Gastrocnemius medialis (tissue), 4 donors: ENCODE measurements around the gene PYROXD2. TPM values are rescaled to one million over a fixed set of nuclear protein-coding genes. Genes with fewer than 3 reads are reported as not detected.

Experiments
- ATAC-seq, 2 donors: fragments of 150-250 bp; one replicate each; pipeline ENCODE4 v1.9.1; 2016
- DNase-seq, 2 donors: peaks; one replicate each; pipeline ENCODE4 v3.0.0-alpha.2; 2019
- H3K27ac ChIP-seq, 4 donors: fragments of 200-600 bp; sonication (generic); 1 replicate in 1 of 4; 2 replicates in 3 of 4; pipeline ENCODE4 v1.5.1; 2016 to 2018; ENCODE audit warnings: mild to moderate bottlenecking in 2 of 4, moderate library complexity in 1 of 4
- H3K27me3 ChIP-seq, 3 donors: fragments of 200-600 bp; sonication (generic) in 2 of 3; 1 replicate in 1 of 3; 2 replicates in 2 of 3; pipeline versions ENCODE4 v1.5.1 to v1.6.0; 2016 to 2019; ENCODE audit warnings: mild to moderate bottlenecking in 1 of 3, moderate library complexity in 1 of 3
- H3K36me3 ChIP-seq, 2 donors: fragments of 200-600 bp; sonication (generic) in 1 of 2; one replicate each; pipeline ENCODE4 v1.5.1; 2017 to 2018
- H3K4me1 ChIP-seq, 2 donors: fragments of 200-600 bp; sonication (generic) in 1 of 2; one replicate each; pipeline ENCODE4 v1.5.1; 2016 to 2017; ENCODE audit warnings: mild to moderate bottlenecking in 2 of 2
- H3K4me3 ChIP-seq, 4 donors: fragments of 200-600 bp; sonication (generic) in 3 of 4; 1 replicate in 1 of 4; 2 replicates in 3 of 4; pipeline ENCODE4 v1.5.1; 2016 to 2019; ENCODE audit warnings: mild to moderate bottlenecking in 2 of 4
- H3K9me3 ChIP-seq, 3 donors: fragments of 200-600 bp; sonication (generic) in 2 of 3; 1 replicate in 1 of 3; 2 replicates in 2 of 3; pipeline ENCODE4 v1.5.1; 2016 to 2019
- POLR2A ChIP-seq, 2 donors: fragments of 450-650 bp; IDR thresholded peaks; one replicate each; pipeline ENCODE4 v1.6.1; 2017; ENCODE audit warnings: antibody characterized with exemption in 2 of 2, mild to moderate bottlenecking in 2 of 2, moderate library complexity in 2 of 2
- in situ Hi-C, 4 donors: fragments of 200-750 bp; cut with MboI; loops; one replicate each; pipeline versions ENCODE4 v1.15.0 to v1.8.0; 2017; ENCODE audit warnings: low sequenced_read_pairs in 4 of 4
- intact Hi-C: fragments of 100-400 bp; cut with DNase I; formaldehyde crosslinking; loops from one replicate; pipeline ENCODE4 v1.15.1; 2023; ENCODE audit warnings: low total_unique reads
- total RNA-seq, 4 donors: library from RNA; depleted of rRNA; stranded (reverse); fragments of >200 nt; gene quantifications; one replicate each; pipeline versions ENCODE4 v1.1.0 to v1.2.3, GENCODE V29; 2016
- TF ChIP-seq, protein P1 (sequence below), 5 experiments: fragments of 450-650 bp in 3 of 5; fragments of 200-600 bp in 2 of 5; sonication (generic) in 2 of 5; IDR thresholded peaks in 4 of 5; conservative IDR thresholded peaks in 1 of 5; 1 replicate in 4 of 5; 2 replicates in 1 of 5; pipeline ENCODE4 v1.5.1; 2016 to 2019; ENCODE audit warnings: antibody characterized with exemption in 5 of 5, mild to moderate bottlenecking in 3 of 5, moderate library complexity in 3 of 5

PYROXD2 gene
- total RNA-seq, 4 donors from 2014 or later = 0.22 to 7.8 (median 1.3) TPM

DNA sequence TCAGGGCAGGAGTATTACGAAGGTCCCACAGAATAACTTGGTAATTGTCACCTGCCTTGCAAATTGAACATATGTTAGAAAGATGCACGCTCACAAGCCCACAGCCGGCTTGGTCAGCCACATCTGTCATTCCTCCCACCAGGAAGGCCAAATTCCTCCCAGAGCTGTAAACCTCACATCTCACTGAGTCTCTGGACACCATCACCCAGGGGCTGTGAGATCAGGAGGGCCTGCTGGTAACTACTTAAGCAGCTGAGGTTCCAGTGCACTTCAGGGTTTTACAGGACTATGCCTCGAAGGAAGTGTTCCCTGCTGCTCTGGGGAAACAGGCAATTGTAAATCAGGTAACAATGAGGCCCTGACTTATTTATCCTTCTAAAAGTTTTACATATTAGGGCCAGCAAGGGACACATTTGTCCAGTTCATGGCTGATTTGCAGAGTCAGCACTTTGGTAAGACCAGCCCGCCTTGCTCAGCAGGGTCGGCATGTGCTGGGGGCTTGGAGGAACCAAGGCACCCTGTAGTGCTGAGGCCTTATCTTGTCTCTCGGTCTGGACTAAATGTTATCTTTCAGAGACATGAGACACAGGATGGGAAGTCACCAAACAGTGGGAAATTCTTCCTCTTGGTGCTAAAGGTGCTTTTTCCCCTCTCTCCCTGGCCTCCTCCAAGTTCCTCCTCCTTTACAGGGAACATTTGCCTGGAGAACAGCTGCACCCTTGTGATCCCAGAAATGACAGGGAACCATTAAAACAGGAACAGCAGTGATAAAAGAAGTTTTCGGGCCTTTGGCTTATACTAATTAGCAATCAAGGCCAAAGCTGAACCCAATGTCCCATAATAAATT, 34.3 kb downstream of the PYROXD2 start:
- Histone ChIP-seq H3K36me3 (no peaks in the 10 kb centered on the region), H3K4me1 (peaks cover 0 to 11% of the 10 kb centered on the region in 2 donors), H3K27me3 (no peaks in the 10 kb centered on the region), H3K27ac (no peak overlapping the region), H3K9me3 (no peaks in the 10 kb centered on the region), H3K4me3 (no peak overlapping the region)
- no peak for DNase-seq
- in situ Hi-C loops = no loop called here
- TF ChIP-seq, protein P1, sequence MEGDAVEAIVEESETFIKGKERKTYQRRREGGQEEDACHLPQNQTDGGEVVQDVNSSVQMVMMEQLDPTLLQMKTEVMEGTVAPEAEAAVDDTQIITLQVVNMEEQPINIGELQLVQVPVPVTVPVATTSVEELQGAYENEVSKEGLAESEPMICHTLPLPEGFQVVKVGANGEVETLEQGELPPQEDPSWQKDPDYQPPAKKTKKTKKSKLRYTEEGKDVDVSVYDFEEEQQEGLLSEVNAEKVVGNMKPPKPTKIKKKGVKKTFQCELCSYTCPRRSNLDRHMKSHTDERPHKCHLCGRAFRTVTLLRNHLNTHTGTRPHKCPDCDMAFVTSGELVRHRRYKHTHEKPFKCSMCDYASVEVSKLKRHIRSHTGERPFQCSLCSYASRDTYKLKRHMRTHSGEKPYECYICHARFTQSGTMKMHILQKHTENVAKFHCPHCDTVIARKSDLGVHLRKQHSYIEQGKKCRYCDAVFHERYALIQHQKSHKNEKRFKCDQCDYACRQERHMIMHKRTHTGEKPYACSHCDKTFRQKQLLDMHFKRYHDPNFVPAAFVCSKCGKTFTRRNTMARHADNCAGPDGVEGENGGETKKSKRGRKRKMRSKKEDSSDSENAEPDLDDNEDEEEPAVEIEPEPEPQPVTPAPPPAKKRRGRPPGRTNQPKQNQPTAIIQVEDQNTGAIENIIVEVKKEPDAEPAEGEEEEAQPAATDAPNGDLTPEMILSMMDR (IDR thresholded peaks at IDR 0.05 in 4 of 5, conservative IDR thresholded peaks at IDR 0.05 in 1 of 5) = no peak
- TF ChIP-seq POLR2A (IDR thresholded peaks at IDR 0.05) = no peak
- intact Hi-C loops = no loop called here
- ATAC-seq = no peak

DNA sequence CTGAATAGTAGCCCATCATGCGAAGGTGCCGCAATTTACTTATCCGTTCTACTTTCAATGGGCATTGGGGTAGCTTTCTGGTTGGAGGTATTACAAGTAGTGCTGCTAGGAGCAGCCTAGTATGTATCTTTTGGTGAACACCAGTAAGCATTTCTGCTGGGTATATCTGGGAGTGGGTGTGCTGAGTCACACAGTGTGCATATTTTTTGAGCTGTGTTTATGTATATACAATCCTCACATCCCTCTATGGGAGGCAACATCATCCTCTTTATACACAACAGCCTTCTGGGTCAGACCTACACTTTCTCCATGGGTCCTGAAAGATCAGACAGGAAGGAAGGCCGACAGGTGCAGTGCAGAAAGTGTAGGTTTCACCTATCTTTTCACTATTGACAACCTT, 36.3 kb downstream of the PYROXD2 start:
- intact Hi-C loops (no loop called here), in situ Hi-C loops (no loop called here)
- Histone ChIP-seq H3K4me1 (peaks cover 0 to 22% of the 10 kb centered on the region in 2 donors), H3K36me3 (no peaks in the 10 kb centered on the region), H3K27ac (no peak overlapping the region), H3K27me3 (no peaks in the 10 kb centered on the region), H3K4me3 (no peak overlapping the region), H3K9me3 (no peaks in the 10 kb centered on the region)
- no peak for TF ChIP-seq POLR2A (IDR thresholded peaks at IDR 0.05)
- TF ChIP-seq, protein P1 (IDR thresholded peaks at IDR 0.05 in 4 of 5, conservative IDR thresholded peaks at IDR 0.05 in 1 of 5) = no peak
- ATAC-seq = no peak
- DNase-seq = no peak

DNA sequence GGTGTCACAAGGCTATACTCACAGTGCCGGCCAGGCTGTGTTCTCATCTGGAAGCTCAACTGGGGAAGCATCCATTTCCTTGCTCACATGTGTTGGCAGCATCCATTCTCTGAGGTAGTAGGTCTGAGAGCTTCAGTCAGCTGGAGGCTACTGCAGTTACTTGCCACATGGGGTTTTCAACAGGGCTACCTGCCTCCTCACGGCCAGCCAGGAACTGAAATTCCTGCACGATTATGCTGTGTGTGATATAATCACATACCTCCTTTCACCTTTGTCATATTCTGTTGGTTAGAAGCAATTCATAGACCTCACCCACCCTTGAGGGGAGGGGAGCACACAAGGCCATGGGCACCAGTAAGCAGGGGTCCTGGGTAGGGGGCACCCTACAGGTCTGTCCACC, 37.4 kb downstream of the PYROXD2 start:
- H3K27ac ChIP-seq = no peak overlapping the region
- in situ Hi-C loops = no loop called here
- intact Hi-C loops = no loop called here
- peaks cover 0 to 22% of the 10 kb centered on the region in 2 donors for H3K4me1 ChIP-seq
- H3K27me3 ChIP-seq = no peaks in the 10 kb centered on the region
- no peaks in the 10 kb centered on the region for H3K36me3 ChIP-seq
- no peaks in the 10 kb centered on the region for H3K9me3 ChIP-seq
- ATAC-seq (no peak), DNase-seq (no peak)
- TF ChIP-seq, protein P1 (IDR thresholded peaks at IDR 0.05 in 4 of 5, conservative IDR thresholded peaks at IDR 0.05 in 1 of 5) = no peak
- TF ChIP-seq POLR2A (IDR thresholded peaks at IDR 0.05) = no peak
- H3K4me3 ChIP-seq = no peak overlapping the region

DNA sequence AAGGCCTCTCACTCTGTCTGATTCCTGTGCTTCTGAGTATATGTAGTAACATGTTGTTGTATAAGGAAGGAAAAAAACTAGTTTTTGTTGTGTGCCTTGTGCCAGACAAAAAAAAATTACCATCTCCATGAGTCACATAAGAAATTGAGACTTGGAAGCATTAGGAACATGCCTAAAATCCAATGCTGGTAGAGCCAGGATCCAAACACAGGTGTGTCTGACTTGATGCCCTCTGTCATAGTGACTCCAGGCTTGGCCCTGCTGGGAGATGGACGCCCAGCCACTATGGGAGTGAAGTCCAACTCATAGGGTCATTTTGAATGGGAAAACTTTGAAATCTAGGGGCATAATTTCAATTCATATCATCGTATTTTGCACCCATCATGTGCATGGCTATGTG, 38.0 kb downstream of the PYROXD2 start:
- intact Hi-C loops = no loop called here
- TF ChIP-seq POLR2A (IDR thresholded peaks at IDR 0.05) = no peak
- TF ChIP-seq, protein P1 (IDR thresholded peaks at IDR 0.05 in 4 of 5, conservative IDR thresholded peaks at IDR 0.05 in 1 of 5) = no peak
- Histone ChIP-seq H3K4me3 (no peak overlapping the region), H3K27me3 (no peaks in the 10 kb centered on the region), H3K27ac (peak overlapping the region in 1 of 4 donors; percentile 53), H3K4me1 (peaks cover 0 to 22% of the 10 kb centered on the region in 2 donors), H3K9me3 (no peaks in the 10 kb centered on the region), H3K36me3 (no peaks in the 10 kb centered on the region)
- ATAC-seq (no peak), DNase-seq (no peak)
- in situ Hi-C loops = no loop called here
